ENCODE measurements around the gene F8.

The F8 gene

GRCh38 chrX:154812341-154813101, 210.0 kb downstream of the F8 start:
- no peak for DNase-seq

- no peak for DNase-seq
Measured at GRCh38 chrX:154809939-154810665, 212.4 kb downstream of the F8 start.

- no peak for DNase-seq
Measured at GRCh38 chrX:154806837-154807501, 215.6 kb downstream of the F8 start.

GRCh38 chrX:154805696-154806091, 216.8 kb downstream of the F8 start:
- no peak for DNase-seq

- peak; percentile 74 to 93 for DNase-seq
Measured at GRCh38 chrX:154804957-154805695, 217.4 kb downstream of the F8 start, which contains the start of gene MPP1. Gene MPP1 (minus strand): TSS chrX:154805485. CDS start chrX:154805373, 112 bp downstream.

GRCh38 chrX:154804261-154804956, 218.1 kb downstream of the F8 start:
- peak in 1 of 2 experiments; percentile 45 for DNase-seq

GRCh38 chrX:154802947-154803346, 219.6 kb downstream of the F8 start:
- DNase-seq = no peak

GRCh38 chrX:154800478-154801210, 221.9 kb downstream of the F8 start:
- peak in 1 of 2 experiments; percentile 71 for DNase-seq

- peak; percentile 81 to 88 for DNase-seq
Measured at GRCh38 chrX:154799556-154800348, 222.8 kb downstream of the F8 start.

GRCh38 chrX:154797006-154797405, 225.5 kb downstream of the F8 start:
- DNase-seq = no peak

- no peak for DNase-seq
Measured at GRCh38 chrX:154795016-154795415, 227.5 kb downstream of the F8 start.

- DNase-seq = no peak
Measured at GRCh38 chrX:154793084-154793795, 229.3 kb downstream of the F8 start.

- no peak for DNase-seq
Measured at GRCh38 chrX:154791939-154792338, 230.6 kb downstream of the F8 start.

GRCh38 chrX:154791467-154791866, 231.1 kb downstream of the F8 start:
- no peak for DNase-seq
